Measurements from ENCODE around the gene MYH6. TPM values are rescaled to one million over a fixed set of nuclear protein-coding genes. Genes with fewer than 3 reads are reported as not detected.

The MYH6 gene
- total RNA-seq, 1 donor from 2014 or later: not detected

DNA sequence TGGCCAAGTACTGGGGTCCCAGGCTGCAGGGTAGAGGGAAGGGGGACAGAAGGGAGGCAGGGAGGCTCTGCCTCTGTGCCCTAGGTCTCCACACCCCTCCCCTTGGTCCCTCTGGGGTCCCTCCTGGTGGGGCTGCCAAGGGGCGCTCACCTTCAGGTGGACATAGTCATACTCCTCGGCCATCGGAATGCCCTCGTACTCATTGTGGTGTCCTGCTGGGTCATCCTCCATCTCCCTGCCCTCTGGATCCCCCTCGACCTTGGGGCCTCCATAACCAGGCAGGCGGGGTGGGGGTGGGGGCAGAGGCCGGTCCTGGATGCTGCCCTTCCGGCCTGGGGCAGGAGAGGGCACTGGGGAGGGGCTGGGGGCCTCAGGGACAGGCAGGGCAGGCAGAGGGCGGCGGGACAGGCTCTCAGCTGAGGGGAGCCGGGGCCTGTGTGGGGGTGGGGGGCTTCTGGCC lies 48.9 kb downstream of the MYH6 start:
- Histone ChIP-seq H3K9me3 (ENCODE audit: insufficient read depth, low read depth, low read length) (no peaks in the 10 kb centered on the region), H3K79me2 (ENCODE audit: insufficient read depth, low read length) (peaks cover 6% of the 10 kb centered on the region), H3K36me3 (ENCODE audit: insufficient read depth, low read length) (peaks cover 3% of the 10 kb centered on the region), H3K4me3 (ENCODE audit: insufficient read depth, low read depth, low read length) (no peak overlapping the region), H2AFZ (ENCODE audit: low read depth, low read length) (no peak overlapping the region), H3K27ac (ENCODE audit: low read depth, low read length) (no peak overlapping the region), H3K27me3 (ENCODE audit: insufficient read depth, low read length) (peaks cover 2% of the 10 kb centered on the region), H3K4me2 (ENCODE audit: low read length) (no peak overlapping the region), H3K9ac (ENCODE audit: low read length) (no peak overlapping the region), H4K20me1 (ENCODE audit: insufficient read depth, low read length) (peaks cover 5% of the 10 kb centered on the region), H3K4me1 (ENCODE audit: insufficient read depth, low read length) (peaks cover 5% of the 10 kb centered on the region)
- TF ChIP-seq, protein P1, sequence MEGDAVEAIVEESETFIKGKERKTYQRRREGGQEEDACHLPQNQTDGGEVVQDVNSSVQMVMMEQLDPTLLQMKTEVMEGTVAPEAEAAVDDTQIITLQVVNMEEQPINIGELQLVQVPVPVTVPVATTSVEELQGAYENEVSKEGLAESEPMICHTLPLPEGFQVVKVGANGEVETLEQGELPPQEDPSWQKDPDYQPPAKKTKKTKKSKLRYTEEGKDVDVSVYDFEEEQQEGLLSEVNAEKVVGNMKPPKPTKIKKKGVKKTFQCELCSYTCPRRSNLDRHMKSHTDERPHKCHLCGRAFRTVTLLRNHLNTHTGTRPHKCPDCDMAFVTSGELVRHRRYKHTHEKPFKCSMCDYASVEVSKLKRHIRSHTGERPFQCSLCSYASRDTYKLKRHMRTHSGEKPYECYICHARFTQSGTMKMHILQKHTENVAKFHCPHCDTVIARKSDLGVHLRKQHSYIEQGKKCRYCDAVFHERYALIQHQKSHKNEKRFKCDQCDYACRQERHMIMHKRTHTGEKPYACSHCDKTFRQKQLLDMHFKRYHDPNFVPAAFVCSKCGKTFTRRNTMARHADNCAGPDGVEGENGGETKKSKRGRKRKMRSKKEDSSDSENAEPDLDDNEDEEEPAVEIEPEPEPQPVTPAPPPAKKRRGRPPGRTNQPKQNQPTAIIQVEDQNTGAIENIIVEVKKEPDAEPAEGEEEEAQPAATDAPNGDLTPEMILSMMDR (IDR thresholded peaks at IDR 0.05; ENCODE audit: insufficient read depth, low read depth, low read length): no peak
- TF ChIP-seq EZH2 (IDR thresholded peaks at IDR 0.05; ENCODE audit: insufficient read depth, low read length): no peak
- Mint-ChIP-seq H3K27me3 (ENCODE audit: low read depth, unreplicated experiment) (peaks cover 15% of the 10 kb centered on the region), H3K4me1 (ENCODE audit: low read depth, unreplicated experiment) (no peaks in the 10 kb centered on the region), H3K4me3 (ENCODE audit: unreplicated experiment) (no peak overlapping the region), H3K36me3 (ENCODE audit: low read depth, unreplicated experiment) (peaks cover 3% of the 10 kb centered on the region), H3K27ac (ENCODE audit: unreplicated experiment) (no peak overlapping the region), H3K9me3 (ENCODE audit: unreplicated experiment) (peaks cover 2% of the 10 kb centered on the region)
- DNase-seq (ENCODE audit: low read depth) (no peak), FAIRE-seq (no peak)

- TF ChIP-seq EZH2 (IDR thresholded peaks at IDR 0.05; ENCODE audit: insufficient read depth, low read length): no peak
- TF ChIP-seq, protein P1 (IDR thresholded peaks at IDR 0.05; ENCODE audit: insufficient read depth, low read depth, low read length): no peak
- Mint-ChIP-seq H3K36me3 (ENCODE audit: low read depth, unreplicated experiment) (peaks cover 3% of the 10 kb centered on the region), H3K27ac (ENCODE audit: unreplicated experiment) (no peak overlapping the region), H3K4me1 (ENCODE audit: low read depth, unreplicated experiment) (no peaks in the 10 kb centered on the region), H3K27me3 (ENCODE audit: low read depth, unreplicated experiment) (peaks cover 16% of the 10 kb centered on the region), H3K9me3 (ENCODE audit: unreplicated experiment) (peaks cover 2% of the 10 kb centered on the region), H3K4me3 (ENCODE audit: unreplicated experiment) (no peak overlapping the region)
- Histone ChIP-seq H3K27me3 (ENCODE audit: insufficient read depth, low read length) (peaks cover 2% of the 10 kb centered on the region), H3K27ac (ENCODE audit: low read depth, low read length) (no peak overlapping the region), H3K36me3 (ENCODE audit: insufficient read depth, low read length) (peaks cover 3% of the 10 kb centered on the region), H3K9ac (ENCODE audit: low read length) (no peak overlapping the region), H3K4me2 (ENCODE audit: low read length) (no peak overlapping the region), H3K9me3 (ENCODE audit: insufficient read depth, low read depth, low read length) (no peaks in the 10 kb centered on the region), H3K79me2 (ENCODE audit: insufficient read depth, low read length) (peaks cover under 1% of the 10 kb centered on the region), H4K20me1 (ENCODE audit: insufficient read depth, low read length) (peaks cover 5% of the 10 kb centered on the region), H3K4me3 (ENCODE audit: insufficient read depth, low read depth, low read length) (no peak overlapping the region), H3K4me1 (ENCODE audit: insufficient read depth, low read length) (peaks cover 4% of the 10 kb centered on the region), H2AFZ (ENCODE audit: low read depth, low read length) (no peak overlapping the region)
- FAIRE-seq (no peak), DNase-seq (ENCODE audit: low read depth) (no peak)
Observed at GRCh38 chr14:23358553-23359166, 49.4 kb downstream of the MYH6 start.

DNA sequence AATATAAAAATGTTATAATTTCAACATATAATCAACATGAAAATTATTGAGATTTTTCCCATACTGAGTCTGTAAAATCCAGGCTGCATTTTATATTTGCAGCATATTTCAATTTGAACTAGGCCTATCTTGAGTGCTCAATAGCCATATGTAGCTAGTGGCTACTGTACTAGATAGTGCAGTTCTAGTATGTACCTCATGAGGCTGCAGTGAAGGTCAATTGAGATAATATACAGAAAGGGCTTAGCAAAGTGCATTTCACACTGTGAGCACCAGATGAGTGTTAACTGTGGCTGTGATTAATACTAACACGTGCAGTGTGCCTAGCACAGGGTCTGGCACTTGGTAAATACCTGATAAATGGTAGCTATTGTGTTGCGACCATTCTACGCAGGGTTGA lies 50.0 kb downstream of the MYH6 start:
- no peak overlapping the region for H3K4me3 ChIP-seq (ENCODE audit: insufficient read depth, low read depth, low read length)
- no peak overlapping the region for H3K27ac Mint-ChIP-seq (ENCODE audit: unreplicated experiment)
- H3K4me1 Mint-ChIP-seq (ENCODE audit: low read depth, unreplicated experiment): peaks cover under 1% of the 10 kb centered on the region
- peaks cover 17% of the 10 kb centered on the region for H3K27me3 Mint-ChIP-seq (ENCODE audit: low read depth, unreplicated experiment)
- peaks cover 3% of the 10 kb centered on the region for H3K36me3 Mint-ChIP-seq (ENCODE audit: low read depth, unreplicated experiment)
- no peak overlapping the region for H2AFZ ChIP-seq (ENCODE audit: low read depth, low read length)
- no peaks in the 10 kb centered on the region for H3K9me3 ChIP-seq (ENCODE audit: insufficient read depth, low read depth, low read length)
- H3K4me1 ChIP-seq (ENCODE audit: insufficient read depth, low read length): peaks cover 4% of the 10 kb centered on the region
- H3K27ac ChIP-seq (ENCODE audit: low read depth, low read length): no peak overlapping the region
- TF ChIP-seq, protein P1 (IDR thresholded peaks at IDR 0.05; ENCODE audit: insufficient read depth, low read depth, low read length): no peak
- TF ChIP-seq EZH2 (IDR thresholded peaks at IDR 0.05; ENCODE audit: insufficient read depth, low read length): no peak
- no peaks in the 10 kb centered on the region for H3K79me2 ChIP-seq (ENCODE audit: insufficient read depth, low read length)
- peaks cover 5% of the 10 kb centered on the region for H4K20me1 ChIP-seq (ENCODE audit: insufficient read depth, low read length)
- H3K4me2 ChIP-seq (ENCODE audit: low read length): no peak overlapping the region
- H3K4me3 Mint-ChIP-seq (ENCODE audit: unreplicated experiment): no peak overlapping the region
- H3K9me3 Mint-ChIP-seq (ENCODE audit: unreplicated experiment): peaks cover 3% of the 10 kb centered on the region
- no peak for FAIRE-seq
- H3K36me3 ChIP-seq (ENCODE audit: insufficient read depth, low read length): peaks cover 3% of the 10 kb centered on the region
- peaks cover 2% of the 10 kb centered on the region for H3K27me3 ChIP-seq (ENCODE audit: insufficient read depth, low read length)
- H3K9ac ChIP-seq (ENCODE audit: low read length): no peak overlapping the region
- DNase-seq (ENCODE audit: low read depth): no peak
